Glomerular endothelial cell (primary cell): Measurements from ENCODE around the gene CLIP4. TPM values are rescaled to one million over a fixed set of nuclear protein-coding genes. Genes with fewer than 3 reads are reported as not detected.
"Not testable (repeated sequence)": the region's sequence is repeated elsewhere in the genome, so short reads cannot be mapped to it uniquely, and the experiment has no call there.

Experiments
- DNase-seq: peaks from one replicate; pipeline ENCODE4 v3.0.0-alpha.2; 2011; ENCODE audit warnings: low read depth, low spot score; ENCODE audit errors: extremely low read depth
- total RNA-seq: library from RNA; depleted of rRNA; stranded (reverse); fragments of >200 nt; gene quantifications from 2 replicates; pipeline ENCODE4 v1.2.3, GENCODE V29; 2015

CLIP4 gene
- total RNA-seq, 1 donor from 2014 or later = 19.0 TPM

DNA sequence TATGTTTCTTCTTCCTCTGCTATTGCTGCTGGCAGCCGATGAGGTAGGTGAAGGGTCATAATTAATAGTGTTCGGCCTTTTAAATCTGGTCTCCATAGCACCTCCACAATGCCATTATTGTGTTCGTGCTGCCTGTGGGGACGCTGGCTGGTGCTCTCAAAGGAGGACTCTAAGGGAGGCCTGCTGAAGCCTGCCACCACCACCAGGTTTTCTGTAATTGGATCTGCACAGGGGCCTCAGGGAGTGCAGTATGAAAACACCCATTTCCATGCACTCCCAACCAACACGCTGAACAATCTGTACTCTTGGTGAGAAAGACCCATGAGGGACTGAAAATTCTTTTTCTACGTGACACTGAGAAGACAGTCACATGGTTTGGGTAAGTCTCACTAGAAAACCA is 17.6 kb upstream of the CLIP4 start:
- DNase-seq = no peak

DNA sequence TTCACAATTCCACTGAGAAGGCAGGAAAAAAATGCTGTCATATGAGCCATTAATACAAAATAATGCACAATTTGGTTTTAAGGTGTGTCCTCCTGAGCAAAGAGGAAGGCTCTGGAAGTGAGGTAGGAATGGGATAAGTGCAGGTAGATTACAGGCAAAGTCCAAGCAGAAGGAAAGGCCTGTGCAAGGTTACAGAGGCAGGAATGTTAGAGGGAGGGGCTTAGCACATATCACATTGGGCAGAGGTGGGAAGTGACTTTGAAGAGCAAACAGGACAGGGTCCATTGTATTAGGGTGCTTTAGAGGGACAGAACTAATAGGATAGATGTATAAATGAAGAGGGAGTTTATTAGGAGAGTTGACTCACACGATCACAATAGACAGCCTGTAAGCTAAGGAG is 14.7 kb upstream of the CLIP4 start:
- DNase-seq = no peak

DNA sequence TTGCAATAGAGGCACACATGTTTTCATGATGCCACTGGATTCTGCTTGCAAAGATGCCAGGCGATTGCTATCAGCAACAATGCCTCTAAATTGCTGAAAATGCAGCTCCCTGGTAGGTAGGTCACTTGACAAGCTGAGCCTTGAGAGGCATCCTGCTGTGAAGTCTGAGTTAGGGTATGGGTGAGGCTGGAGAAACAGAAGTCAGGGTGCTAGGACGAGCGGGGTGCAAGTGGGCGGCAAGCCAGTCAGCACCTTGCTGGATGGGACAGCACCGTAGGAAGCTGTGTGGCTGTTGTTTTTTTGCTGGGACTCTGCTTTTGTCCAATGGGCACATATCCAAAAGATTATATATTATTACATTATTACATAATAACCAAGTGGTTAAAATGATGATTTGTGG is 10.5 kb upstream of the CLIP4 start:
- DNase-seq = no peak

DNA sequence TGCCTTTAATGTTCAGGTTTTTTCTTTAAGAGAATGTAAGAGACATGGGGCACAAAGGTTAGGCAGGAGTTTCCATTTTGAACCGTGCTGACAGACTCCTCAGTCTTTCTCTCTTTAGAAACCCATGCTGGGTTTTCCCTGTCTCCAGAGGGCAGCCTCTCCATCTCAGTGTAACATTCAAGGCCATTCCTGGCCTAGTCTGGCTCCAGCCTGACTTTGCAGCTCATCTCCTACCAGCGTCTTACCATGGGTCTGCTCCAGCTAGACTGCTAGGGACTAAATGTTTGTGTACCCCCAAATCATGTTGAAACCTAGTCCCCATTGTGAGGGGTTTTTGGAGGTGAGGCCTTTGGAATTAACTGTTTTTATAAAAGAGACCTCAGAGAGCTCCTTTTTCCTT is 9.8 kb upstream of the CLIP4 start:
- no peak for DNase-seq

DNA sequence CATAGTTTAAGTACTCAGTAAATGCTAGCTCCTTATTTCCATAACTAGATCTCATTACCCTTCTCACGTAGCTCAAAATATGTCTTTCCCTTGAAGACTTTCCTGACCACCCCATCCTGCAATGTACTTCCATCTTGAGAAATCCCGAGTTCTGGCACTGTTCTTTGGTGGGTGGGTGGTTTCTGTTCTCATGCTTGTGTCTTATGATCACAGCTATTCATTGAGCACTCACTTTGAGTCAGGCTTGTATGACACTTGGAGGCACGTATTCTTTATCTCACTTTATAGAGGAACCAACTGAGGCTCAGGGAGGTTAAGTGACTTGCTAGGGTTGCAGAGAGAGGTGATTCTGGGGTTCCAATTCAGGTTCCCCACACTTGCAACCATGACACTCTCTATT is 9.0 kb upstream of the CLIP4 start:
- DNase-seq = no peak

DNA sequence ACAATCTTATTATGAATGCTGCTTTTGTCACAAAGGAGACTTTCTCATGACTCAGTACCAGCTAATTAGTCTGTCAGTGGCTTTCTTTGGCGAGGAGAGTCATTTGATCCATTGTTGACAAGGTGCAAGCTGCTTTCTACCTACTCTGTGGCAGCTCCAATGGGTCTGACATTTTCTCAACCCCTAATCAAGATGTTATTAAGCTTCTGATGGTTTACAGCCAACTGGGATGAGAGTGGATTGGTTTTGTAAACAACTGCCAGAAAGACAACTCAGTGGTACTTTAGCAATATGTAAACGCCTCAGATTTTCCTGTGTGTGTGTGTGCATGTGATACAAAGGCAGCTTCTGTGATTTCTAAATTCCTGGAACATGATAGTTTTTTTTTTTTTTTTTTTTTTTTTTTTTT is 8.2 kb upstream of the CLIP4 start:
- DNase-seq = no peak

DNA sequence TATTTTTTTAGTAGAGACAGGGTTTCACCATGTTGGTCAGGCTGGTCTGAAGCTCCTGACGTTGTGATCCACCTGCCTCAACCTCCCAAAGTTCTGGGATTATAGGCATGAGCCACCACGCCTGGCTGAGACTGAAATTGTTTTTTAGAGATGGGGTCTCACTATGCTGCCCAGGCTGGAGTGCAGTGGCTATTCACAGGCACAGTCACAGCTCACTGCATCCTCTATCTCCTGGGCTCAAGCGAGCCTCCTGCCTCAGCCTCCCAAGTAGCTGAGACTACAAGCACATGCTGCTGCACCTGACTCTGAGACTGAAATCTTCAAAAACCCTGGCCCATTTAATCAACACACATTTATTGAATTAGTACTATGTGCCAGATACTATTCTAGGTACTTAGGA is 7.7 kb upstream of the CLIP4 start:
- DNase-seq = not testable (repeated sequence)

DNA sequence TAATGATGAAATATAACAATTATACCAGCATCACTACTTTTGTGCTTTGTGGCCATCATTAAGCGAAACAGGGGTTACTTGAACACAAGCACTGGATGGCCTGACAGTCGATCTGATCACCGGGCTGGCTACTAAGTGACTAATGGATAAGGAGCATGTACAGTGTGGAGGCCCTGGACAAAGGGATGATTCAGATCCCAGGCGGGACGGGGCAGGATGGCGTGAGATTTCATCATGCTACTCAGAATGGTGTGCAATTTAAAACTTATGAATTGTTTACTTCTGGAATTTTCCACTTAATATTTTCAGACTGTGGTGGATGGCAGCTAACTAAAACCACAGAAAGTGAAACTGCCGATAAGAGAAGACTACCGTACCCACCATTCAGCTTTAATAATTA is 7.0 kb upstream of the CLIP4 start:
- no peak for DNase-seq

DNA sequence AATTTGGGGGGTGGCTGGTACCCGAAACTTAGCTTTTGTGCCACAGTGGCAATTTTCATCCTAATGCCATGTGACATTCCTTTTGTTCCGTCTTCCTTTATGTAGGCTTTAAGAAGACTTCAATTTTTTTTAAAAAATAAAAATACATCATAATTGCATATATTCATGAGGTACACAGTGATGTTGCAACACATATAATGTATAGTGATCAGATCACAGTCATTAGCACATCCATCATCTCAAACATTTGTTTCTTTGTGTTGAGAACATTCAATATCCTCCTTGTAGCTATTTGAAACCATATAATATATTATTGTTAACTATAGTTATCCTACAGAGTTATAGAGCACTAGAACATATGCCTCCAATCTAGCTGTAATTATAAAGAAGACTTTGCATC is 6.0 kb upstream of the CLIP4 start:
- no peak for DNase-seq

DNA sequence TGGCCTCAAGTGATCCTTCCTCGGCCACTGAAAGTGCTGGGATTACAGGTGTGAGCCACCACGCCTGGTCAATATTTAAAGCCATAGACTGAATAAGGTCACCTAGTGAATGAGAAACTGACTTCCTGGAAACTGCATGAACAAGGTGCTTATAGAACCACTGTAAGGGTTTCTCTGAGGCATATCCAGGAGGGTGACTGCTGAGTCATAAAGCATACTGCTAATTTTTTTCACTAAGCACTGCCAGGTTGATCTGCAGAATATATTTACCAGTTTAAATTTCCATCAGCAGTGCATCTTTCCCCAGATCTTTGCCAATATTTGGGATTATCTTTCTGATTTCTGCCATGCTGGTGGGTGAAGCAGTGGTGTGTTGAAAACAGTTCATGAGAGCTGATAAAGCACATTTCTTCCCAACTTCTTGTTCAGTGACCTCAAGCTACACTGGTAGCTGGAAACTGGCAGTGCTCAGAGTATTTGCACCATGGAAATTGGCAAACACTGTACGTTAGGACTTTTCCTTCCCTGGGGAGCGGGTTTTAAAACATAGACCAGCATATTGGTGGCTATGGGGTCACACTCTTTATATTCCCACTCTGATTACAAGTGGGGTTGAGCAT is 4.2 kb upstream of the CLIP4 start:
- DNase-seq = no peak

DNA sequence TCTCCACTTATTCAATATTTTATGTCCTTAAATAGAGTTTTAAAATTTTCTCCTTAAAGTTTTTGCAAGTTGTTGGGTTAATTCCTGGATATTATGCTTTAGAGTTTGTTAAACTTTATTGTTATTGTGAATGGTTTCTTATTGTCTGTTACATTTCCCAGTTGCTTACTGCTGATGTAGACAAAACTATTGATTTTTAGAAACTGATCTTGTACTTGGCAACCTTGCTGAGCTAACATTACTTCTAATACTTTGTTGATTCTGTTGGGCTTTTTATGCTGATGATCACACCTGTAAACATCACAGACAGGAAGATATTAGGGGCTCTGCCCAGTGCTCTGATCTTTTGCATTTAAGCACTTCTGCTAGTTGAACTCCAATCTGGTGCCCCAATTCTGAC is 2.8 kb upstream of the CLIP4 start:
- no peak for DNase-seq

DNA sequence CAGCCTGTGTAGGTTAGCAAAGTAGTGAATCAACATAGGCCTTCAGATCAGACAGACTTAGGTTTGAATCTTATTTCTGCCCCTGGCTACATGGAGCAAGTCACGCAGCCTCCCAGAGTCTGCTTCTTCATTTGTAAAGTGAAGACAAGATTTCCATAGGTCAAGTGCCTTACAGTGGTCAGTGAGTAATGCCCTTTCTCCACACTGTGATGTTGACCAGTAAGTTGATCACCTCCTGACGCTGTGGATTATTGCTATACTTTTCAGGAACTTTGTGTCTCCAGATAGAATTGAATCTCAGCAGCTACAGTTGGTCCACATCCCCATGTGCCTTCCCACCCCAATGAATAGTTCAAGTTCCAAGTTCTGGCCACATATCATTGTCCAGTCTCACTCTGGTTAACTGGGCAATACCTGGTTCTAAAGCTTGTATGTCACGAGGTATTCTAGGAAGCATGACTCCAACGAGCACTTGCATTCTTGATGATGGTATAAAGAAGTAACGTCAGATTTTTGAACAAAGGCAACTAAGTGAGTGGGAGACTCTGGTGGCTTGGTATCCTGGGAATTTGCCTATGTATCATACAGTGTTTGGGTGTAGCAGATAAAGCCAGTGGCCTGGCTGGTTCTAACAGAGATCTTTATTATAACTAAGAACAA is 2.1 kb upstream of the CLIP4 start:
- DNase-seq = no peak

DNA sequence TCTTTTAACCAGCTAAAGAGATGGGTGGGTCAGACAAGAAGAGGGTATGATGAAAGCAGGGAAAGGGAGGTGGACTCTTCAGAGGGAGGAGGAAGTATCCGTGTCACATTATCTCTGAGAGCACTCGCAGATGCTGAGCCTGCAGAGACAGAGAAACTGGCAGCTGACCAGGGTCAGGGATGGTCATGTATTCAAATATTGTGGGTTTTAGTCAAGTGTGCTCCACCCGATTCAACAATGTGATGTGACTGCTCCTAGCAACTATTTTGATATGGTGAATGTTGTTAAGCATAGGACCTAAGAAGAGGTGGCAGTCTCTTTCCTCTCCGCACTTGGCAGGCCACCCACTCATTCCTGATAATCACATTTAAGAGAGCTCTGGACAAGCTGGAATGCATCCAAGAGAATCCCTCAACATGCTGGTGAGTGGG is 1.3 kb upstream of the CLIP4 start:
- DNase-seq = no peak

DNA sequence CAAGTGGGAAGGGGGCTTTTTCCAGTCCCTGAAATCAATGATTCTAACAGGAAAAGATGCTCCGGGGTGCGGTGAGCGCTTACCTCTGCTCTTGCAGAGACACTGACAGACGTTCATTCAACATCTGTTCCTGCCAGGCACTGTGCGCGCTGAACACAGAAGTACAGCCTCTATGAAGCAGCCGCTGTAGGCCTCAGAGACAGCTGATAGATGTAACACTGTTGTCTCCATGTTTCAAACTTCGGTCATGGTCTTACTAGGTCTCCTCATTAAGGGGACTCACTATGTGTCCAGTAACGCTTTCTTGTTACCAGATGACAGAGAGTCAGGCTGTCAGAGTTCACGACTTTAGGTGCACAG is 649 bp upstream of the CLIP4 start:
- no peak for DNase-seq

DNA sequence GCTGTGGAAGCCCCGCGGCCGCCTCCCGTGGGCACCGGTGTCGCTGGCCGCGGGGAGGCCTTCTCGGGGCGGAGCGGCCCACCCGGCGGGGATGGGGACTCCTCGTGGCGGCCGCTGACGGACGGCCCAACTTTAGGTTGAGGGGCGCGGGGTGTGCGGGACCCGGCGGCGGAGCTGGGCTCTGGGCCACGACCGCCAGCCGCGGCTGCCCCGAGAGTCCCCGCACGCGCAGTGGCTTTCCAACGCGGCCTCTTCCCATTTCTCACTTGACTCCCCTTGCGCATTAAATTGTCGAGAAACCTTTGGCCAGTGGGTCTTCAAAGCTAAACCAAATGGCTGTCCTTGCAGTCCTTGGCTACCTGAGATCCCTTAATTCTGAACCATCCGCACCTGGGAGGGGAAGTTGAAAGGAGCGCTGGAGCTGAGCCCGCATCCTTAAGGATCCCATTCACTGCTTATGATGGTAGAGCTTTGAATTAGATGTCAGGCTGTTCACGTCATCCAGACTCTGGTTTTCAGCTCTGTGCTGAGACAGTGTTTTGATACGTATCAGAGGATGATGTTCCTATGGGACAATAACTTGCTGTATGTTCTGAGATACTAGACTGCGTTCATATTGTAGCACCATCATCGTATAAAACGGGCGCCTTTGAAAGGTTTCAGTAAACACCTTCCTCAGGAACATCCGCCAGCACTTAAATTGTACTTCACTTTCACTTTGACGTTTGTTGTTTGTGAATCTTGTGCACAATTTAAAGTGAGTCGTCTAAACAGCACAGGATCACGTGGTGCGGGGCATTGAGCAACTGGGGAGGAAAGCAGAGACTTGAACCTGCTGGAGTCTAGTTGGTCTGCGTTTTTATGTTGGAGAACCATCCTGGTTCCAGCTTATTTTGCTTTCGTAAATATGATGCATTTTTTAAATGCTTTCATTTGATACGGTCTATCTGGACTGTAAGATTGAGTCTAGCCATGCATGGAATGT is 874 bp downstream of the CLIP4 start:
- no peak for DNase-seq

DNA sequence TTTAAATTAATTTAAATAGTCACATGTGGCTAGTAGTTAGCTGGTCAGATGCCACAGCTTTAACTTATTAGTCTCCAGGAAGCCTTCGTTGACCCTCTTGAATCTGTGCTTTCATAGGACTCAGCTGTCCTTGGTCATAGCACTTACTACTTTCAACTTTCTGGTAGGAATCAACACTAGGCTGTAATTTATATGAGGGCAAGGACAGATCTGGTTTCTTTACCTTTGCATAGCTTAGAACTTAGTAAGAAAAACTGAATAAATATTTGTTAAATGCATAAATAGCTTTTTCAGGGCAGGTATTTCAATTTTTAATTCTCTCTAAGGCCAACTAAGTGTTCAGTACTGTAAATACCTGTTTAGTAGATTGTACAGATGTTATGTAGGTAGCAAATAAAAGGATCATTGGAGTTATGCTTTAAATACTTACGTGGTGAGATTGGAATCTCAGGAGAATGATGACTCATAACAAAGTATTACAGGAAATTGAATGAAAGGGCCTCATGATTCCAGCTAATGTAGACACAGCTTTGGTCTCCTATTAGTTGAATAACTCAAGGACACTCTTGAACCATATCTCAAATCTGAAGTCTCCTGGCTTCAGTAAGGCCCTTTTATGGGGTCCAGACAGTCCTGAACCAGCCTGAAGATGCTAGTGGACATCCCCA is 2.6 kb downstream of the CLIP4 start:
- DNase-seq = peak; percentile 75

DNA sequence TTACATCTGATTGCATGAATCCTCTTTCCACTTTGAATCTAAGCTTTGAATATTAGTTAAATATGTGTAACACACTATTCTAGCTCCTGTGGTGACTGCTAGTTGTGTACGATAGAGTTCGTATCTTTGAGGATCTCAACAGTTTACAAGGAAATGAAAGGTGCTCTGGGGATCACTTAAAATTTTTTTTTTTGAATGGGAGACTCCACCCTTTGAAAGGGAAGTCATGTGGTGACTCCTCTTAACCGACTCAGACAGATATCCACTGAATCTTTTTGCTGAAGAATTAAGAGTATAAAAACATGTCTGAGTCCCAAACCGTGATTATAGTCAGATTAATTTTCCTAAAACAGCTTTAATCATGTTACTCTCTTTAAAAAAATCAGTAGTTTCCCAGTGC is 4.0 kb downstream of the CLIP4 start:
- DNase-seq = no peak

DNA sequence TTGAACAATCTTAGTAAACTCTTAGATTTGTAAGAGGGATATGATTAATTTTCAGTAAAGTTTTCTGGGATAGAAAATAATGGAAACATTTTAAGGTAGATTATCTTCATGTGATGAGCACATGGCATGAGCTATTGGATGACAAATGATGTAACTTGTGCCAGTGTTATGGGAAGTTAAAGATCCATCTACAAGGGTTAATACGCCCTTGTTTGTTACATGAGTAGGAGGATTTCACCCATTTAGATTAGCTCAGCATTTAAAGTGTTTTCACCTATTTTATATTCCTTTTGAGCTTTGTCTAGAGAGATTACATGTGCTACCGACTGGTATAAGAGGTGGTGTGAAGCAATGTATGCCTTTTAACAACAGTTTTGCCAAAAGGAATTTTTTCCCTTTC is 5.6 kb downstream of the CLIP4 start:
- DNase-seq = no peak

DNA sequence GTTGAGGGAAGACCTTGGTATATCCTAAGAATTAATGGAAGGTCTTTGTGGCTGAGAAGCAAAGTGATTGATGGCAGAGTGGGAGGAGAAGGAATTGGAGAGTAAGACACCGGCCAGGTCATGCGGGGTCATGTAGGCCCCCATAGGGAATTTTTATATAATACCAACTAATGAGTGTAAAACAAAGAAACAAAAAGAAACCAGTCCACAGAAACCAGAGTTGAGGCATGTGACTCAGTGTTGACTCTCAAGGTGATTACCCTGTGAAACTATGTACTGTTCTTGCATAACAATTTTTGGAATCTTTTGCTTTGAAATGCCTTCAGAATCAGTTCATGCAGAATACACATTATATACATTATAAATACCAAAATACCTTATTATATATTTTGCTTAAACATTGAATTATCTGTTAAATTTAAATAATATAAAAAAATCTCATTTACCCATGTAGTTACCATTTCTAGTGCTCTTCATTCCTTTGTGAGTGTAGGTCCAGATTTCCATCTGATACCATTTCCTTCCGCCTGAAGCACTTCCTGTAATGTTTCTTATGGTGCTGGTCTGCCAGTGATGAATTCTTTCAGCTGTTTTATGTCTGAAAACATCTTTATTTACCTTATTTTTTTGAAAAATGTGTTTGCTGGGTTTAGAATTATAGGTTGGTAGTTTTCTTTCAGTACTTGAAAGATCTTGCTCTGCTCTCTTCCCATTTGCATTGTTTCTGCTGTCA is 8.6 kb downstream of the CLIP4 start:
- DNase-seq = no peak

DNA sequence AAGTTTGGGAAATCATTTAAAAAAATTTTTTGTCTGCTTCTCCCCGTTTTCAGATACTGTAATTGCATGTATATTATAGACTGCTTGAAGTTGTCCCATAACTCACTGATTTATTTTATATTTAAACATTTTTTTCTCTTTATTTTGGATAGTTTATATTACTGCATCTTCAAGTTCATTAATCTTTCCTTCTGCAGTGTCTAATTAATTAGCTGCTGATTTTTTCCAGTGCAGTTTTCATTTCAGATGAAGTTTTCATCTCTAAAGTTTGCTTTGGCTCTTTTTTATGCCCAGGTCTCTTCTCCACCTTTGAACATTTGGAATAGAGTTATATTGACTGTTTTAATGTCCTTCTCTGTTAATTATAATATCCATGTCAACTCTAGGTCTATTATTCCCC is 9.3 kb downstream of the CLIP4 start:
- DNase-seq = no peak
